ENCODE measurements around the gene LACTB.

The LACTB gene

GRCh38 chr15:63121382-63122001, at the start of gene LACTB:
Gene LACTB, plus strand, starts transcription at chr15:63121861. Its CDS starts 11 bp downstream, at chr15:63121872.
- Mint-ChIP-seq H3K36me3 (ENCODE audit: low read depth) (peaks cover 13% of the 10 kb centered on the region), H3K27me3 (ENCODE audit: low read depth) (peaks cover 3% of the 10 kb centered on the region), H3K27ac (peak within 1 kb of the TSS; percentile 61 to 93 (median 88)), H3K9me3 (peaks cover 12% of the 10 kb centered on the region), H3K4me3 (peak within 1 kb of the TSS; percentile 90 to 96 (median 93)), H3K4me1 (peaks cover 4% of the 10 kb centered on the region)
- no peak for TF ChIP-seq CTCF (IDR thresholded peaks at IDR 0.05; ENCODE audit: unreplicated experiment in 3 of 3)

- no peaks in the 10 kb centered on the region for H3K27me3 Mint-ChIP-seq (ENCODE audit: low read depth)
- peaks cover 78% of the 10 kb centered on the region for H3K4me1 Mint-ChIP-seq
- H3K27ac Mint-ChIP-seq = peak overlapping the region in 2 of 3 experiments; percentile 71 to 74
- H3K9me3 Mint-ChIP-seq = no peaks in the 10 kb centered on the region
- H3K4me3 Mint-ChIP-seq = no peak overlapping the region
- peaks cover 44% of the 10 kb centered on the region for H3K36me3 Mint-ChIP-seq (ENCODE audit: low read depth)
- no peak for TF ChIP-seq CTCF (IDR thresholded peaks at IDR 0.05; ENCODE audit: unreplicated experiment in 3 of 3)
These were observed 49.5 kb upstream of the LACTB start for GRCh38 chr15:63072023-63072650.

GRCh38 chr15:63072809-63073277, 48.8 kb upstream of the LACTB start:
- Mint-ChIP-seq H3K27me3 (ENCODE audit: low read depth) (no peaks in the 10 kb centered on the region), H3K4me1 (peaks cover 81% of the 10 kb centered on the region), H3K36me3 (ENCODE audit: low read depth) (peaks cover 40% of the 10 kb centered on the region), H3K27ac (peak overlapping the region in 2 of 3 experiments; percentile 71 to 74), H3K9me3 (no peaks in the 10 kb centered on the region), H3K4me3 (no peak overlapping the region)
- TF ChIP-seq CTCF (IDR thresholded peaks at IDR 0.05; ENCODE audit: unreplicated experiment in 3 of 3) = no peak

GRCh38 chr15:63073497-63074172, 48.0 kb upstream of the LACTB start:
- peaks cover 81% of the 10 kb centered on the region for H3K4me1 Mint-ChIP-seq
- no peaks in the 10 kb centered on the region for H3K9me3 Mint-ChIP-seq
- peaks cover 32% of the 10 kb centered on the region for H3K36me3 Mint-ChIP-seq (ENCODE audit: low read depth)
- H3K27me3 Mint-ChIP-seq (ENCODE audit: low read depth) = no peaks in the 10 kb centered on the region
- no peak for TF ChIP-seq CTCF (IDR thresholded peaks at IDR 0.05; ENCODE audit: unreplicated experiment in 3 of 3)
- H3K27ac Mint-ChIP-seq = peak overlapping the region; percentile 41 to 51 (median 48)
- H3K4me3 Mint-ChIP-seq = no peak overlapping the region

GRCh38 chr15:63075015-63075983, 46.4 kb upstream of the LACTB start:
- H3K36me3 Mint-ChIP-seq (ENCODE audit: low read depth) = peaks cover 25% of the 10 kb centered on the region
- H3K27me3 Mint-ChIP-seq (ENCODE audit: low read depth) = peaks cover 4% of the 10 kb centered on the region
- H3K4me3 Mint-ChIP-seq = peak overlapping the region in 2 of 3 experiments; percentile 9 to 55
- no peaks in the 10 kb centered on the region for H3K9me3 Mint-ChIP-seq
- H3K27ac Mint-ChIP-seq = peak overlapping the region; percentile 41 to 89 (median 80)
- peaks cover 84% of the 10 kb centered on the region for H3K4me1 Mint-ChIP-seq
- TF ChIP-seq CTCF (IDR thresholded peaks at IDR 0.05; ENCODE audit: unreplicated experiment in 3 of 3) = no peak

Measured in nephron (organoid).